Cerebellar nuclear complex (tissue), 1 donor: ENCODE results near the gene RNF130.
A peak's percentile ranks its signal among the peaks of the same experiment; 100 is the strongest.

Source experiments
- DNase-seq, 2 experiments: peaks; one replicate each; lab custom pipeline; 2025; lab: John Stamatoyannopoulos, UW

The RNF130 gene

DNA sequence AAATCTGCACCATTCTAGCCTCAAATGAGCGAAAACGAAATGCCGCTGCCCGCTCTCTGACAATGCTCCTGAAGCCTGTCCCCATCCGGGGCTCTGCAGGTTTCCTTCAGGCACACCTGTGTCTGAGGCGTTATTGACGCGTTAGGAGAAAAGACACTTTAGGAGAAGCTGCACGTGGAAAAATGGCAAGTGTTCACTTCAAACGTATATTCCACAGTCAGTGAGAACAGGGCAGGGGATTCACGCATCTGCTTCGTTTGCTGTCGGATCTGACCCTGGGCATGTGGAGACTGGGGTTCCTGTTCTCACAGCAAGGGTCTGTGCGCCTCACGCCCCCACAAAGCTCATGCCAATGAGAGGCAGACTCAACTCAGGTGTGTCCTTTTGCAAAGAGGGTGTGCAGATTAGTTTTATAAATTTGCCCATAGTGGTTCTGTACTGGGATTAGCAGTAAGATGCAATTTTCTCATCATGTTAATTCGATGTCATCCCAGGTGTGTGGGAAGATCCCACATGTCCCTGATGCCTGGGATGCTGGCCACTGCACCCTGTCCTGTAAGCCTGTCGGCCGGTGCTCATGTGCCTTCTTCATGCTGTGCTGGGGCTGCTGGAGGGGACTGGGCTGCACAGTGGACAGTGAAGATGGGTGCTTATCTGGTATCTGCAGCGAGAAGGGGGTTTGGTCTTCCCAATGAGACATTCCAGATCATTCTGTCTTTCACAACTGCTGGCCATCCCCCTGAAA, 152.6 kb downstream of the RNF130 start:
- DNase-seq: no peak

DNA sequence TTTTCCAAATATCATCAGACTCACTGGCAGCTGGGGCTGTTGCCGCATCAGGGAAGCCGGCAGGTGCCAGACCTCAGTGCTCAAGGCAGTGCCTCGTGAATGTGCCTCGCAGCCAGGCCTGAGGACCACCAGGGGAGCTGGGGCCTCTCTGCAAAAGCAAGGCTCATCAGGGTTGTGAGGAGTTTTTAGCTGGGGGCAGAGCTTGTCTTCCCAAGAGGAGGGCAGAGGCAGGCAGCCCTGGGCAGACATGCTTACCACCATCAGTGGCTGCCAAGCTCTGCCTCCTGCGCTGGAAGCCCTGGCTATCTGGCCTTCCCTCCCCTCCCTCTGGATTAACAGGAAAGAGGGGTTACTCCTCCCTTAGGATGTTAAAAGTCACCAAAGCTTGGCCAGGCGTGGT, 155.0 kb downstream of the RNF130 start:
- DNase-seq: no peak

DNA sequence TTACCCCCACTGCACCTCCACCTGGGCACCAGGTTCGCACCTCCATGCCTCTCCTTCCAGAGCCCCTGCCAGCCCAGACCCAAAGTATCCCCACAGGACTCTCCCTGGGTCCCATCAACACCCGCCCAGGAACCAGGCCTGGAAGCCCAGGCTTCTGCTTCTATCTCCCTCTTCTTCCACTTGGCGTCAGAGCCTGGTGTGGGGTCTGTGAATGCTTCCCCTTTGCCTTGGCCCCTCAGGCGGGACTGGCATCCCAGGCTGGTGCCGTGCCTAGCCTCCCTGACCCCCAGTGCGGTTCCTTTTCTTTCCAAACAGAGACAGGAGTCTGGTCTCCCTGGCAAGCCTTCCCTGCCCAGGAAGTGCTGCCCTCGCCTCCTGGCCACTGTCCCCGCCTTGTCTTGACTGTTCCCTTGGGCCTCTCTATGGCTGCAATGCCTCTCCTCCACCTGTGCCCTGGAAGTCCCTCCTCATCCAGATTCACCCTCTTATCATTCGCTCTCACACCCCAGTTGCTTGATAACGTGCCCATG, 156.1 kb downstream of the RNF130 start:
- DNase-seq: no peak

DNA sequence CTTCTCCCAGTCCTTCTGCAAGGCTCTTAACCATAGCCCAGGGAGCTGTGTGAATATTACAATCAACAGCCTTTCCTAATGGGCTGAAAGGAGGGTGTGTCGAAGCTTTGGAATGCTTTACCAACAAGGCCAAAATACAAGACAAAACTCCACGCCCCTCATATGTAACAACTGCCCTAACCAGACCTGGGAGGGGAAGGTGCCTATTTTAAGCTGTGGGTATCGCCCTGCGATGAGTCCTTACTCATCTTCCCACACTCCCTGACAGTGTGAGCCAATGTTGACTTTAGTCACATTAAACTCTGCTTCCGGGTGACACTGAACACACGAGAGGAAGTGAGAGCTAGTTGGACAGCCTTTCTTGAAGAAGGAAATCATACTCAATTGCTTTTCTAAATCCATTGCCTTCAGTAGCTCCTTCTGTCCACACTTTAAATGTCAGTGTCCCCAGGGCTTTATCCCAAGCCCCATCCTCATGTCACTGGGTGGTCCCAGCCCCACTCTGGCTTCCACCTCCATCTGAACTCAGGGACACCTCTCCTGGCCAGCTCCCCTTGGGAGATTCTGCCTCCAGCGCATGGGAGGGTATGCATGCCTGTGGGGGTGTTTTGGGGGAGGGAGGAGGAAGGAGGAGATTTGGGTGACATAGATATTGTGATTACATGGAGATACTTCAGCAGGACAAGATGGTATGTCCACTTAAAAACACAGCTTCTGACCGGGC, 157.4 kb downstream of the RNF130 start:
- no peak for DNase-seq

DNA sequence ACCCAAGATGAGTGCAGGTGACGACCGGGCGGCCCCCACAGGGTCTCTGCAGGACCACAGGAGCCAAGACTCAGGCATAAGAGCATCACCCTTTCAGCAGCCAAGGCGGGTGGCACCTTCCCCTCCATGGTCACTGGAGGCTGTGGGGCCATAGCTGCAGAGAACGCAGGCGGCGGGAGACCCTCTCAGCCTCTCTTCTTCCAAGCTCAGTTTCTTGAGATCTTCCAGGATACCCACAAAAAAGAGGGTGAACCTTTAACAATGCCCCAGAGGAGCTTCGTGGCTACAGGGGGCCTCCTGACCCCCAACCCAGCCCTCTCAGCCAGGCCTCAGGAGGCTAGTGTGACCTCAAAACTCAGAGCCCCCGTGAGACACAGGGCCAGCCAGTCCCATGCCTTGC, 158.1 kb downstream of the RNF130 start:
- DNase-seq: no peak

DNA sequence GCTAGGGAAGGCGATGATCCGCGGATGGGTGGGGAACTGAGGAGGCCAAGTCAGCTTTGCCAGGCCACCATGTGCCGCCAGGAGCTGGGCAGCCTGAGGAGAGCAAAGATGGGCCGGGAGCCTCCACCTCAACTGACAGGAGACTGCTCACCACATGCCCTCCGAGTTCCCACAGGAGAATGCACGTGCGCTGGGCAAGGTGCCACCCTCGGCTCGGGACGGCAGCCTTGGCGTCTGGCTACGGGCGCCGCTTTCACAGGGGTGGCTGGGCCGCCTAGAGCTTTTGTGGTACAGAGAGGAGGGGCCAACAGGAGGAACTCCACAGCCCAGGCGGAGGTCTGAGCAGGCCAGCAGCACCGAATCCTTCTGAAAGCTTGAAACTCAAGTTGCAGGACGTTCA, 158.6 kb downstream of the RNF130 start:
- no peak for DNase-seq

DNA sequence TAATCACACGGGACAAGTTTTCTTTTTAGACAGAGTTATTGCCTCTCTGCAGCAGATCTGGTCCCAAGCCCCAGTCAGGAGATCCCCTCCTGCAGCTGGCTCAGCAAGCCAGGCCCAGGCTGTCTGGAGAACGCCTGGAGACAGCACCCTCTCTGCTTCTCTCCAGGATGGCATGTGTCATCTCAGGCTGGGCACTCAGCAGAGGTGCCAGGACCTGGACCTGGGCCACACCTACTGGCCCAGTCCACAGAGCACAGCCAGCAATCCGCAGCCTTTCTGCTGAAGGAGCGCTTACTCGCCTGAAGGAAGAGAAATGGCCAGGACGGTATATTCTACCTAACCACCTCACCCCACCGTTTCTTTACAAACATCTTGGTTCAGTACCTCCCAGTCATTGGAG, 159.2 kb downstream of the RNF130 start:
- DNase-seq: peak in 1 of 2 experiments; percentile 55

DNA sequence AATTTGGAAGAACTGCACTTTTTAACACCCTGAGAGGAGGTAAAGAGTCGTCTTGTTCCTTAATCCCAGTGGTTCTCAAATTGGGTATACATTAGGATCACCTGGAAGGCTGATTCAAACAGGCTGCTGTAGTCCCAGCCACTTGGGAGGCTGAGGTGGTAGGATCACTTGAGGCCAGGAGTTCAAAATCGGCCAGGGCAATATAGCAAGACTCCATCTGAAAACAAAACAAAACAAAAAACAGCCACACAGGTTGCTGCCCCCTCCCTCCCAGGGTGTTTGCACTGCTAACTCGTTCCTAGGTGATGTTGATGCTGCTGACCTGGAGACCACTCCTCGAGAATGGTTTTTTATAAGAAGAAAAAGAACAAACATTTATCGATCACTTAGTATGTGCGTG, 162.3 kb downstream of the RNF130 start:
- DNase-seq: no peak

DNA sequence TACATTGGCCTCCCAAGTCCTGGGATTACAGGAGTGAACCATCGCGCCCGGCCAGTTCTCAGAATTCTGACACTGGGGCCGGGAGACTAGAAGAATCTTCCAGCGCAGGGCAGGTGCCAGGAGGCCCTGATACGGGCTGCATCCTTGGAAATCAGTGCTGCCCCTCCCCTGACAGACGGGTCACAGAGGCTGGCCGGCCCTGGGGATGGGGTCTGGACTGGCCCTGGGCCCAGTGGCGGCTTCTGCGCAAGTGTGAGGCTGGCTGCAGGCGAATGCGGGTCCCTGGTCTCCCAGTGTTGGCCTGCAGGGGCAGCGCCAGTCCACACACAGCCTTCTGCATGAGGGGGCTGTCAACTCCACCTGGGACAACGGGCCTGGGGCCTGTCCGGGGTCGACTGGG, 163.0 kb downstream of the RNF130 start:
- DNase-seq: no peak

DNA sequence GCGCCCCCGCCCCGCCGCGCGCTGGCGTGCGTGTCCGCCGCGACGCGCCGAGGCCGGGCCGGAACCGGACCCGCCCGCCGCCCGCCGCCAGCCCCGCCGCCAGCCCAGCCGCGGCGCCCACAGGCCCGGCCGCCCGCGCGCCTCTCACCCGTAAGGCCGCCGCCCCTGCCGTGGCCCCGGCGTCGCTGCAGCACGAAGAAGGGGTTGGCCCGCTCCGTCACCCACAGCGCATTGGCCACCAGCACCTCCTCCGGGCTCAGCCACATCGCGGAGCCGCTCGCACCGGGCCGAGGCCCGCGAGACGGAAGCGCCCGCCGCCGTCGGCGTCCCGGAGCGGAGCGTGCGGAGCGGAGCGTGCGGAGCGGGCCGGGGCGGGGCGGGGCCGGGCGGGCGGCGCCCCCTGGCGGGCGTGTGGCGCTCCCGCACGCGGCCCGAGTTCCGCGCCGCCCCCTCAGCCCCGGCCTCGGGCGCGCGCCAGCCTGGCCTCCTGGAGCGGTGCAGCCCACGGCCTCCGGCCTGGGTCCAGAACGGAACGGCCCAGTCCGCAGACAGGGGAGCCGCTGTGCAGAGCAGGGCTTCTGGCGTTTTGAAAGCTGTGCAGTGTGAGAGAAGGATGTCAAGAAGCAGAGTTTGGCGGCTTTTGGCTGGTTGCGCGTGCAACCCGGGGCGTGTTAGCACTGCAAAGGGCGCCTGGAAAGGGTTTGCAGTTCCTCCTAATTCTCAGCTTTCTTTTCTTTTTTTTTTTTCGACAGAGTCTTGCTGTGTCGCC, 163.8 kb downstream of the RNF130 start, which contains the start of gene TBC1D9B:
Gene TBC1D9B, minus strand, starts transcription at position 342 of the 769 bp plus-strand sequence. Its CDS starts 76 bp downstream, at position 266.
- no peak for DNase-seq

DNA sequence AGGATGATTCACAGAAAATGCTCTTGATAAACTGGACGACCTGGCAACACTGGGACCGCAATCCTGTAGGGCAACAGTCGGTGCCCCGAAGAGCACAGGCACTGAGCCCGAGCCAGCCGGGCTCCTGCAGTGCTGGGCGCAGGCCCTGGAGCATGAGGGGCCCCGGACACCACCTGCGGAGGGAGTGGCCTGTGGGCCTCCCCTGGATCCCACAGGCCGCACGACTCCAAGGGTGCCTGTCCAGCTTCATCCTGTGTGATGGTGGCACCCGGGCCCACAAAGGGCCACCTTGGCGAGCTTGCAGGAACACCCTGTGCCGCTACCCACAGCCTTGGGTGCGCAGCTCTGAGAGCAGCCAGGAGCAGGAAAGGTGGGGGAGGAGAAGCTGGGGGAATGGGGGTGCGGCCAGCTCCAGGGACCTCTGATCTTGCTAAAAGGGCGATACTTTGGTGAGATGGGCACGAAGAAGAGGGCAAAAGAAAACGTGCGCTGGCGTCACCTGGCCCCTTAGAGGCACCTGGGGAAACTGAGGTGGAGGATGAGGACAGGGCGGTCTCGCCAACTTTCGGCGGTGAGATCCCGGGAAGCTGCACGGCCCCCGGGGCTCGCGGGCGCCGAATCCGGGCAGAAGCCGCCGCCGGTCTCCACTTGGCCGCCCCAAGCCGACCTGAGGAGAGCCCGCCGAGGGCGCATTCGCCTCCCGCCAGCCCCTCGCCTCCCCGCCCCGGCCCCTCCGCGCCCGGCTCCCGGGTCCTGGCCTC, 164.6 kb downstream of the RNF130 start:
- DNase-seq: no peak

DNA sequence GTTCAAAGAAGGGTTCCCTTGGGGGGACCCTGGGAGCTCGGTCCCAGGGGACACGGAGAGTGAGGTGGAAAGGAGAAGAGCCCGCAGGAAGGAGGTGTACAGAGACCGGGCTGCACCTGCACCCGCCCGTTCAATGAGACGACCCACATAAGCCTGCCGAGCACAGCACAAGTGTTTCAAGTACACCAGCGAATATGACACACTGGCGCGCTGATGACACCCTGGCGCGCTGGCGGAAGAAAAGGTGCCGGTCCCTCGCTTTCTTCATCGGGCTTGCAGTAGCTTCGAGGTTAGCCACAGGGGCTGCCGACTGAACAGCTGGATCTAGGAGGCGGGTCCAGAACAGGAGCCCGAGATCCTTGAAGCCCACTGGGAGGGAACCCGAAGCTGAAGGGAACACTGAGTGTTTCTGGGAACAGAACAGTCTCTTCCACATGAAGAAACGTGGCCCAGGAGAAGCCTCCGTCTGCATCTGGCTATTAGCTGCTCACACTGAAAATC, 165.2 kb downstream of the RNF130 start:
- no peak for DNase-seq

DNA sequence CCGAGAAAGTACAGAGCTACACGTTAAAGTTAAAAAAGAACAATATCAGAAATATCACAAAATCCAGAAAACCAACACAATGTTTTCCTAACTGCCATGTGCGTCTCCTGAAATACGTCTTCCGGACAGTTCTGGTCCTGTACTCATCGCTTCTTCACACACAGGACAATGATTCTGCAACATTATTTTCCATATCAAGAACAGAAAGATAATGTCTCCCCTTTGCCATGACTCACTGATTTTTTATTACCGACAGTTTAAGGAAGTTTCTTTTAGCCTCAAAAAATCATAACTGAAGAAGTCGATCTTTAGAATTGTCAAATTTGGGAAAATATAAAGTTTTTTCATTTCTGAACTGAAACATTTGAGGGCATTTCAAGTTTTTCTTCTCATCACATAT, 166.4 kb downstream of the RNF130 start:
- DNase-seq: no peak
